ENCODE data around the gene DSN1.
A peak's percentile ranks its signal among the peaks of the same experiment; 100 is the strongest.
"Not testable (repeated sequence)": the region's sequence is repeated elsewhere in the genome, so short reads cannot be mapped to it uniquely, and the experiment has no call there.

DSN1 gene

DNA sequence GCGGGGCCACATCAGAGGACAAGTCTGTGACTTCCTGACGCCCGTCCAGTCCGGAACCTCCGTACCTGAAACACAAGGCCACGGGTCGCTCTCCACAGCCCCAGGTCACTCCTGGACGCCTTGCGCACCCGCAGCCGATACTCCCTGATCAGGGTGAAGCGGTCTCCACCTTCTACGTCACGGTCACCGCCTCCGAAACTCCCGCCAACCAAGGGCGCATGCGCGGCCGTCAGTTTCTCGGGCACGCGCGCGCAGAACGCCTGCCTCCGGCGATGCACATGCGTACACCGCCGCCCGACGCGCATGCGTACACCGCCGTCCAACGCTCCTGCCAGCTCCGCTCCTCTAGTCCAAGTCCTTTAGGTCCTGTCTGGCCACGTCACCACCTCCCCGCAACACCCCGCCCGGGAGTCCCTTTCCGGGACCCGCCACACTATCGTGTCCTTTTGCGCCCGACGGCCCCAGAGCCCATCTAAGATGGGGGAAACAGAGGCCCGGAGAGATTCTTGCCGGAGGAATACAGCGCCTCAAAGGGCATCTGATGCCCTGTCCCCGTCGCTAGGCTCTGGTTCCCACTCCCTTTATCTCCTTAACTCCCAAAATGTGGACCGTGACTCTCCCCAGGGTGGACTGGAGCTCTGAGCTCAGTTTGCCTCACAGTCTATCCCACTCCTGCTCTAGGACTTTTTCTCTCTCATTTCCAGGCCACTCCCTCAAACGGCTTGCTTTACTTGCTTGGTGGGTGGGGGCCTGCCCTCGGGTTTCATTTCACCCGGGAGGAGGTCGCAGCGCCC lies at the start of gene DSN1:
Gene DSN1, minus strand, starts transcription at position 167 of the 794 bp plus-strand sequence. CDS start 2,305 bp downstream, outside the sequence.
- DNase-seq: peak in 57 of 58 donors; percentile 73 to 98 (median 90)

DNA sequence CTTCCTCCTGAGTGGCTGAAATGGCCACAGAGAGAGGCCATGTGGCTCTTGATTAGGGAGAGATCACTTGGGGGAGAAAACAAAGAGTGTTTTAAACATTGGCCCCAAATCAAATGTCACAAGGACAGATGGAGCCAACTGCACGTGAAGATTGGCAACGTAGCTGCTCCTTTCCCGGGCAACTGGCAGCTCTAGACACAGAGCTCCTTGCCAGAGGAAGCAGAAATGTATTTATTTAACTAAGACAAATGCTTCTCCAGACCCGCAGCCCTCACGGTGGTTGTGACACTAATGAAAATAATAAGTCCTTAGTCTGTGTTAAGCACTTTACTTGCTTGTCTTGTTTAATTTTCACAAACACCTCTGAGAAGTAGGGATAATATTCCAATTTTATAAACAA lies 49.6 kb upstream of the DSN1 start:
- DNase-seq: peak in 1 of 58 donors; percentile 13

GRCh38 chr20:36821964-36822437 lies 48.4 kb upstream of the DSN1 start:
- peak in 33 of 58 donors; percentile 16 to 73 (median 36) for DNase-seq

DNA sequence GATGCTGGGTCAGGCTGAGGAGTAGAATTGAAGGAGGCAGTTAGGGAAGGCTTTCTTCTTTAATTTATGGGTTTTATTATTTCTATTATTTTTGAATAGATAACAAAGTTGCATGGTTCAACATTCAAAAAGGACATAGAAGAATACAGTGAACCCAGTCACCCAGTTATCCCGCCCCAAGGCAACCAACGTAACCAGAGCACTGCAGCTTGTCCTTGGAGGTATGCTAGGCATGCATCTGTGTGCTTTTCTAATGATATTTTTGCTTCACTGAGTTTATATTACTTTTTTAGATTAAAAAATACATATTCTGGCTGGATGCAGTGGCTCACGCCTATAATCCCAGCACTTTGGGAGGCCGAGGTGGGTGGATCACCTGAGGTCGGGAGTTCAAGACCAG lies 47.4 kb upstream of the DSN1 start:
- no peak for DNase-seq

- no peak for DNase-seq
Measured at GRCh38 chr20:36820073-36820472, 46.5 kb upstream of the DSN1 start.

DNA sequence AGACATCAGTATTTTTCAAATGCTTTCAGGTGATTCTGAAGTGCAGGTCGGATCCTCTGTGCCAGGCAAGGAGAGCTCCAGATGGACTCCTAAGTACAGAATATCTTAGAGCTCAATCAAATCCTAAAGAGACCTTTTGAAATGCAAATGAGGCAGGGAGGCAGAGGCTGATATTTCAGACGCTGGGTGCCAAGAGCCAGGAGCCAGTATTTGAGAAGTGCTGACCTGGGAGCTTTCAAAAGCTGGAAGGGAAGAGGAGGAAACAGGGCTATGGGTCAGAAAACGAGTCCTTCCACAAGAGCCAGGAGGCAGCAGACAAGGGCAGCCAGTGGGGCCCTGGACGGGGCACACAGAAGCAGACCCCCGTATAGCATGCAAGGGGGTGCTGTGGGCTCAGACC lies 46.1 kb upstream of the DSN1 start:
- no peak for DNase-seq

DNA sequence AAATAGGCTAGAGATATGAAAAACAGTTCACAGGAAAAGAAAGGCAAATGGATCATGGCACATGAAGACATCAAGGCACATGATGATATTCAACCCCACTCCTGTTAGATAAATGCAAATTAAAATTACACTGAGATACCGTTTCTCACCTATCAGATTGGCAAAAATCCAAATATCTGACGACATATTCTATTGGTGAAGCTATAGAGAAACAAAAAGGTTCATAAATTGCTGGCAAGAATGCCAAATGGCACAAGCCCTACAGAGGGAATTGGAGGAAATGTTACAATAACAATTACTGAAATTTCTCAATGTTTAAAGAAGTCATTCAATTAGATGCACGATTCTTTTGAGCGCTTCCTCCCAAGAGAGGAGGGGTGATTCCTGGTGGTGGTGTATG lies 45.3 kb upstream of the DSN1 start:
- no peak for DNase-seq

GRCh38 chr20:36818185-36818584 lies 44.6 kb upstream of the DSN1 start:
- DNase-seq: no peak

- DNase-seq: no peak
Measured at GRCh38 chr20:36817496-36817895, 43.9 kb upstream of the DSN1 start.

- DNase-seq: peak in 1 of 58 donors; percentile 19
Measured at GRCh38 chr20:36815454-36816091, 42.0 kb upstream of the DSN1 start.

GRCh38 chr20:36812594-36813463 lies 39.3 kb upstream of the DSN1 start:
- no peak for DNase-seq

DNA sequence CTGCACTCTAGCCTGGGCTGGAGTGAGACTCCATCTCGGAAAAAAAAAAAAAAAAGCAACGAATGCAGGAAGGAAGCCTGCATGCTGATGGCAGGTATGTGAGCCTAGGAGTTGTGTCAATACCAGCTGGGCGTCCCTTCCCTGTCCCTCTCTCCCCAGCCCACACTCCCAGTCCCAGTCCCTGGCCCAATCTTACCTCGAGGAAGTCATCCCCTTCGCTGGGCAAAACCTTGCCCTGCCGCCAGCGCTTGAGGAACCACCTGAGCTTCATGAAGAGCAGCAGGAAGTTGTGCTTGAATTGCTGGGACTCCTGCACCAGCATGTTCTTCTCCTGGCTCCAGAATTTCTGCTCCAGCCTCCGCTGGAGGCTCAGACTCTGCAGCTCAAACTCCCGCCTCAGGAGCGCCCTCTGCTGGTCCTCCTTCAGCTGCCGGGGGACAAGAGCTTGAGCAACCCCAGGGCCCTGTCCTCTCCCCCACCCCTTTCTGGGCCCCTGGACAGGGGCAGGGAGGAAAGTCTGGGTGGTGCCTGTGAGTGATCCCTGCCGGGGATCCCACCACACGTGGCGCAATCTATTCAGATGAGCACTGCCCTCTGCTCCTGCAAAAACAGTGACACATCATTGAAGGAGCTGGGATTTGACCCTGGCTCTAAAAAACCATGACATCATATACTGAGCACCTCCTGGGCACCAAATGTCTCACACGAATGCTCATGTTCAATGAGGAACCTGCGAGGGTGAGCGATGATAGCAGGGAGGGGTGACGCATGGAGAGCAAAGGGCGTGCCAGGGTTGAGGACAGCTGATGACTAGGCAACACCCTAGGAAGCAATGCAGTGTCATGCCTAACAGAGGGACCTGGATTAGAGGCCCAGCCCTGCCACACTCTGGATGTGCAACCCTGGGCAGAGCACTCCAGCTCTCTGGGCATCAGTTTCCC lies 35.0 kb upstream of the DSN1 start:
- DNase-seq: peak in 9 of 58 donors; percentile 8 to 48 (median 17)

DNA sequence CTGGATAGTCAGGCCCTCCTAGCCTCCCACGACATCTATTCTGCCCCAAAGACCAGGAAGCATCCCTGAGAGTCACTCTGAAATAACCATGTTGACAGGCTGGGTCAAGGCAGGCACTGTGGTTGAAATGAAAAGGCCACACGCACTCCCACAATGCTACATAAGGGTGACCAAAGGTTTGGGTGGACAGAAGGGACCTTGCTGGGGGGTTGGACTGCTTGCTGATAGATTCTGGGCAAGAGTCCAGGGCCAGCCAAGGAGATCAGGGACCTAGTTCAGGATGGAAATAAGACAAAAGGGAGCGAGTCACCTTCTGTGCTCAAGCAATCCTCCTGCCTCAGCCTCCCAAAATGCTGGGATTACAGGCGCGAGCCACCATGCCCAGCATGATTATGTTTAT lies 32.5 kb upstream of the DSN1 start:
- no peak for DNase-seq

DNA sequence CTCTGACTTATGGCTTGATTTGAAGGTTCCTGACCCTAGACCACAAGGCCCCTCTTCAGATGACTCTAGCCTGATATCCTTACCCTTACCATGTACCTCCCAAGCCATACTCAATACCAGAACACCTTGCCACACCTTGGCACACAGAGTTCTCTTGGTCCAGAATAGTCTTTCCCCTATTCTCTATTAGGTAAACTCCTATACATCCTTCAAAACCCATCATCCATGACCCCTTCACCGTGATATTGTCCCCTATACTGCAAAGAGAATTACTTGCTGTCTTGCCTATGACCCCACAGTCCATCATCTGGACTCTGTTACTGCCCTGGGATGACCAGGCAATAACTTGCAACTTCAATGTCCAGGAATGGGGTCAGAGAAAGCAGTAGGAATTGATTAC lies 31.8 kb upstream of the DSN1 start:
- DNase-seq: no peak

GRCh38 chr20:36804425-36804824 lies 30.9 kb upstream of the DSN1 start:
- no peak for DNase-seq

- DNase-seq: peak in 7 of 58 donors; percentile 5 to 32 (median 24)
Measured at GRCh38 chr20:36802326-36803222, 29.0 kb upstream of the DSN1 start.

- DNase-seq: no peak
Measured at GRCh38 chr20:36800410-36800809, 26.8 kb upstream of the DSN1 start.

GRCh38 chr20:36799313-36799712 lies 25.8 kb upstream of the DSN1 start:
- not testable (repeated sequence) for DNase-seq

DNA sequence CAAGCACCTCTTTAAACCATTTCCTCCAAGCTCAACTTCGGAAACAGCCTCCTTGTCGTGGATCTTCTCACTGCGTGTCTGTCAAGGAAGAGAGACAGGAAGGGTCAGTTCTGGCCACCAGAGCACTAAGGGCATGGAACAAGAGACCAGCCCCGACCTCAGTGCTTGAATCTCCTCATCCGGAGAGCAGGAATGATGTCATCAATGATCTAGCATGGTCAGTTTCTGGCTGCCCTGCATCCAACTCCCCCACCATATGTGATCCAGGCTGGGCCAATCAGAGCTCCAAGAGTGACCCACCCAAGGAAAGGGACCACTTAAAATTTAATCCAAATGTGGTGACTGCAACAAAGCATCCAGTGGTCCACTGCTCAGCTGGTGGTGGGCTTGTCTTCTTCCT lies 23.3 kb upstream of the DSN1 start:
- DNase-seq: no peak

Measured in anterior cingulate cortex (tissue), 58 donors.